ENCODE measurements around the gene PTX3. TPM values are rescaled to one million over a fixed set of nuclear protein-coding genes. Genes with fewer than 3 reads are reported as not detected.

PTX3 gene
- total RNA-seq, 2 experiments from 2014 or later: not detected

DNA sequence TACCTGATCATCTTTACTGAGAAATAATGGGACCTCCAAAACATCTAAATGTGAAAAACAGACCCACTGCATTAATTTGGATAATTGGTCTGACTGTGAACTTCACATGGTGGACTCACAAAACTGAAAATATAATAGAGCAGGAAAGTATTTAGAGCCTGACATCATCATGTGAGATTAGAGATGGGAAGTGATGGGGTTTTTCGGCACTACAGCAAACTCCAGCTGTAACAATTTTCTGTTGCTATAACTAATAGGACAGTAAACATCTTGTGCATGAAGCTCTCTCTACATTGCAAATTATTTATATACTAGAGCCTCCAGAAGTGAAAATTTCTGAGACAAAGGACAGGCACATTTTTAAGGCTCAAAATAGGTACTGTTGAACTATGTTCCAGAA is 34.4 kb downstream of the PTX3 start:
- Histone ChIP-seq H2AFZ (ENCODE audit: low read length) (no peak overlapping the region), H3K4me2 (ENCODE audit: low read length) (no peak overlapping the region), H3K79me2 (ENCODE audit: insufficient read depth, low read depth, low read length) (no peaks in the 10 kb centered on the region), H3K4me1 (ENCODE audit: insufficient read depth, low read length, poor library complexity, severe bottlenecking) (no peaks in the 10 kb centered on the region), H3K27ac (ENCODE audit: low read depth, low read length, poor library complexity, severe bottlenecking) (no peak overlapping the region), H3K9me2 (ENCODE audit: insufficient read depth, low read length) (no peaks in the 10 kb centered on the region), H3K36me3 (ENCODE audit: insufficient read depth, low read length) (no peaks in the 10 kb centered on the region), H4K20me1 (ENCODE audit: insufficient read depth, low read length) (no peaks in the 10 kb centered on the region), H3K4me3 (ENCODE audit: low read depth, low read length, poor library complexity, severe bottlenecking) (no peak overlapping the region), H3K9me3 (ENCODE audit: low read length) (no peaks in the 10 kb centered on the region)
- ChIA-PET POLR2A (no interaction called here), CTCF (ENCODE audit: unreplicated experiment) (no interaction called here)
- no peak for DNase-seq (ENCODE audit: low spot score)
- no TSS peak for BruUV-seq (replicated peaks)
- no peak for TF ChIP-seq EZH2phosphoT487 (IDR thresholded peaks at IDR 0.05; ENCODE audit: borderline replicate concordance, low read depth, low read length)
- TF ChIP-seq, protein P1, sequence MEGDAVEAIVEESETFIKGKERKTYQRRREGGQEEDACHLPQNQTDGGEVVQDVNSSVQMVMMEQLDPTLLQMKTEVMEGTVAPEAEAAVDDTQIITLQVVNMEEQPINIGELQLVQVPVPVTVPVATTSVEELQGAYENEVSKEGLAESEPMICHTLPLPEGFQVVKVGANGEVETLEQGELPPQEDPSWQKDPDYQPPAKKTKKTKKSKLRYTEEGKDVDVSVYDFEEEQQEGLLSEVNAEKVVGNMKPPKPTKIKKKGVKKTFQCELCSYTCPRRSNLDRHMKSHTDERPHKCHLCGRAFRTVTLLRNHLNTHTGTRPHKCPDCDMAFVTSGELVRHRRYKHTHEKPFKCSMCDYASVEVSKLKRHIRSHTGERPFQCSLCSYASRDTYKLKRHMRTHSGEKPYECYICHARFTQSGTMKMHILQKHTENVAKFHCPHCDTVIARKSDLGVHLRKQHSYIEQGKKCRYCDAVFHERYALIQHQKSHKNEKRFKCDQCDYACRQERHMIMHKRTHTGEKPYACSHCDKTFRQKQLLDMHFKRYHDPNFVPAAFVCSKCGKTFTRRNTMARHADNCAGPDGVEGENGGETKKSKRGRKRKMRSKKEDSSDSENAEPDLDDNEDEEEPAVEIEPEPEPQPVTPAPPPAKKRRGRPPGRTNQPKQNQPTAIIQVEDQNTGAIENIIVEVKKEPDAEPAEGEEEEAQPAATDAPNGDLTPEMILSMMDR (conservative IDR thresholded peaks at IDR 0.05; ENCODE audit: low read length): no peak
- intact Hi-C loops (cut with micrococcal nuclease; ENCODE audit: unreplicated experiment): no loop called here

DNA sequence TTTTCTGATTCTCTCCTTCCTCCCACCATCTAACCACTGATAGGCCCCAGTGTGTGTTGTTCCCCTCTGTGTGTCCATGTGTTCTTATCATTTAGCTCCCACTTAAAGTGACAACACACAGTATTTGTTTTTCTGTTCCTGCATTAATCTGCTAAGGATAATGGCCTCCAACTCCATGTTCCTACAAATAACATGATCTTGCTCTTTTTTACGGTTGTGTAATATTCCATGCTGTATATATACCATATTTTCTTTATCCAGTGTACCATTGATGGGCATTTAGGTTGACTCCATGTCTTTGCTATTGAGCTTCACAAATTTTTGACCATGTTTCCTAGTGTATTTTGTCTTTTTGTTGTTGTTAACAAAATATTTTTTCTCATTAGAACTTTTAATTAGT is 36.0 kb downstream of the PTX3 start:
- Histone ChIP-seq H3K36me3 (ENCODE audit: insufficient read depth, low read length) (no peaks in the 10 kb centered on the region), H3K9me2 (ENCODE audit: insufficient read depth, low read length) (no peaks in the 10 kb centered on the region), H3K9me3 (ENCODE audit: low read length) (no peaks in the 10 kb centered on the region), H3K4me1 (ENCODE audit: insufficient read depth, low read length, poor library complexity, severe bottlenecking) (no peaks in the 10 kb centered on the region), H3K27ac (ENCODE audit: low read depth, low read length, poor library complexity, severe bottlenecking) (no peak overlapping the region), H3K4me2 (ENCODE audit: low read length) (no peak overlapping the region), H3K4me3 (ENCODE audit: low read depth, low read length, poor library complexity, severe bottlenecking) (no peak overlapping the region), H4K20me1 (ENCODE audit: insufficient read depth, low read length) (no peaks in the 10 kb centered on the region), H2AFZ (ENCODE audit: low read length) (no peak overlapping the region), H3K79me2 (ENCODE audit: insufficient read depth, low read depth, low read length) (no peaks in the 10 kb centered on the region)
- no TSS peak for BruUV-seq (replicated peaks)
- CTCF ChIA-PET (ENCODE audit: unreplicated experiment): no interaction called here
- TF ChIP-seq EZH2phosphoT487 (IDR thresholded peaks at IDR 0.05; ENCODE audit: borderline replicate concordance, low read depth, low read length): no peak
- TF ChIP-seq, protein P1 (conservative IDR thresholded peaks at IDR 0.05; ENCODE audit: low read length): no peak
- DNase-seq (ENCODE audit: low spot score): no peak
- POLR2A ChIA-PET: interaction anchor here (0.7 kb wide), 1 partner anchor 11 kb away, joined by 5 read pairs; no protein-coding TSS in a partner anchor
- intact Hi-C loops (cut with micrococcal nuclease; ENCODE audit: unreplicated experiment): no loop called here

DNA sequence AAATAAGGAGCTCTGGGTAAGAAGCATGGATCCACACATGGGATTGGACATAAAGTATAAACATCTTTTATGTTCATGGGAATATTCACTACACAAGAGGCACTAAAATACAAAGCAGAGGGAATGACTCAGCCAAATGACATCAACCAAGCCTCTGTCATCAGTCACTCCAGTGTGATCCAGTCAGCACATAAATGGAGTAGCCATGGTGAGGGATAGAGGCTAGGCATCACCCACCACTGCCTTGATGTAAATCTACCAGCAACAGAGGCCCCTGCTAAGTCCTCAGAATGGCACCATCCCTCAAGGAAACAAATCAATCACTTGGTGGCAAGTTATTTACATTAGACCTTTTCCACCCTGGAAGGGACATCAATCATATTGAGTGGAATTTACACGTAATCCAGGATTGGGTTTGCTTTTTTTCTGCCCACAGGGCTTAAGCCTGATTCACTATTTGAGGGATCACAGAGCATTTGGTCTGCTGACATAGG is 39.3 kb downstream of the PTX3 start:
- Histone ChIP-seq H3K79me2 (ENCODE audit: insufficient read depth, low read depth, low read length) (no peaks in the 10 kb centered on the region), H2AFZ (ENCODE audit: low read length) (no peak overlapping the region), H3K9me2 (ENCODE audit: insufficient read depth, low read length) (no peaks in the 10 kb centered on the region), H3K27ac (ENCODE audit: low read depth, low read length, poor library complexity, severe bottlenecking) (no peak overlapping the region), H4K20me1 (ENCODE audit: insufficient read depth, low read length) (no peaks in the 10 kb centered on the region), H3K4me3 (ENCODE audit: low read depth, low read length, poor library complexity, severe bottlenecking) (no peak overlapping the region), H3K9me3 (ENCODE audit: low read length) (no peaks in the 10 kb centered on the region), H3K4me2 (ENCODE audit: low read length) (no peak overlapping the region), H3K4me1 (ENCODE audit: insufficient read depth, low read length, poor library complexity, severe bottlenecking) (no peaks in the 10 kb centered on the region), H3K36me3 (ENCODE audit: insufficient read depth, low read length) (no peaks in the 10 kb centered on the region)
- ChIA-PET CTCF (ENCODE audit: unreplicated experiment) (no interaction called here), POLR2A (no interaction called here)
- TF ChIP-seq, protein P1 (conservative IDR thresholded peaks at IDR 0.05; ENCODE audit: low read length): no peak
- no peak for TF ChIP-seq EZH2phosphoT487 (IDR thresholded peaks at IDR 0.05; ENCODE audit: borderline replicate concordance, low read depth, low read length)
- no peak for DNase-seq (ENCODE audit: low spot score)
- intact Hi-C loops (cut with micrococcal nuclease; ENCODE audit: unreplicated experiment): no loop called here
- BruUV-seq (replicated peaks): no TSS peak
